Measurements from ENCODE around the gene DGCR2. TPM values are rescaled to one million over a fixed set of nuclear protein-coding genes. Genes with fewer than 3 reads are reported as not detected.
"Not testable (repeated sequence)": the region's sequence is repeated elsewhere in the genome, so short reads cannot be mapped to it uniquely, and the experiment has no call there.

DGCR2 gene
- total RNA-seq: 10 to 100 TPM; 24.4 to 28.5 TPM

GRCh38 chr22:19122143-19122751 lies at the start of gene DGCR2:
DGCR2 (minus strand) TSS chr22:19122412; CDS start chr22:19122206, 206 bp downstream.
- peak within 1 kb of the TSS; percentile 19 for H3K27ac Mint-ChIP-seq
- ATAC-seq (replicated peaks in 1 of 2): peak; percentile 98
- H3K36me3 Mint-ChIP-seq (ENCODE audit: insufficient read depth in 2 of 2): no peaks in the 10 kb centered on the region
- DNase-seq: peak; percentile 96 to 97
- peaks cover 49% of the 10 kb centered on the region for H3K4me1 Mint-ChIP-seq (ENCODE audit: low read depth)
- H3K4me3 Mint-ChIP-seq: peak within 1 kb of the TSS; percentile 89
- no peaks in the 10 kb centered on the region for H3K27me3 Mint-ChIP-seq (ENCODE audit: low read depth)
- H3K9me3 Mint-ChIP-seq: no peaks in the 10 kb centered on the region

GRCh38 chr22:19169947-19170318 lies 47.7 kb upstream of the DGCR2 start:
- no peak for DNase-seq
- ATAC-seq (replicated peaks in 1 of 2): no peak
- Mint-ChIP-seq H3K4me1 (ENCODE audit: low read depth) (peaks cover 38% of the 10 kb centered on the region), H3K27me3 (ENCODE audit: low read depth) (peaks cover 35% of the 10 kb centered on the region), H3K36me3 (ENCODE audit: insufficient read depth in 2 of 2) (peaks cover 0 to 2% of the 10 kb centered on the region in 2 donors), H3K9me3 (no peaks in the 10 kb centered on the region), H3K27ac (no peak overlapping the region), H3K4me3 (peak overlapping the region; percentile 90 to 99)

GRCh38 chr22:19169002-19169946 lies 47.1 kb upstream of the DGCR2 start:
- no peak for ATAC-seq (replicated peaks in 1 of 2)
- Mint-ChIP-seq H3K36me3 (ENCODE audit: insufficient read depth in 2 of 2) (peaks cover 0 to 2% of the 10 kb centered on the region in 2 donors), H3K4me3 (peak overlapping the region; percentile 81 to 99), H3K27ac (no peak overlapping the region), H3K9me3 (no peaks in the 10 kb centered on the region), H3K4me1 (ENCODE audit: low read depth) (peaks cover 35% of the 10 kb centered on the region), H3K27me3 (ENCODE audit: low read depth) (peaks cover 35% of the 10 kb centered on the region)
- no peak for DNase-seq

- no peak overlapping the region for H3K27ac Mint-ChIP-seq
- peak overlapping the region in 1 of 2 donors; percentile 9 for H3K4me3 Mint-ChIP-seq
- peaks cover 25% of the 10 kb centered on the region for H3K4me1 Mint-ChIP-seq (ENCODE audit: low read depth)
- no peaks in the 10 kb centered on the region for H3K9me3 Mint-ChIP-seq
- no peak for ATAC-seq (replicated peaks in 1 of 2)
- H3K36me3 Mint-ChIP-seq (ENCODE audit: insufficient read depth in 2 of 2): peaks cover 0 to 2% of the 10 kb centered on the region in 2 donors
- DNase-seq: no peak
- H3K27me3 Mint-ChIP-seq (ENCODE audit: low read depth): peaks cover 35% of the 10 kb centered on the region
These were observed 46.1 kb upstream of the DGCR2 start for GRCh38 chr22:19168088-19168890.

GRCh38 chr22:19167106-19167869 lies 45.1 kb upstream of the DGCR2 start:
- no peak overlapping the region for H3K27ac Mint-ChIP-seq
- no peak for DNase-seq
- no peak overlapping the region for H3K4me3 Mint-ChIP-seq
- ATAC-seq (replicated peaks in 1 of 2): no peak
- H3K27me3 Mint-ChIP-seq (ENCODE audit: low read depth): peaks cover 35% of the 10 kb centered on the region
- H3K4me1 Mint-ChIP-seq (ENCODE audit: low read depth): peaks cover 15% of the 10 kb centered on the region
- H3K36me3 Mint-ChIP-seq (ENCODE audit: insufficient read depth in 2 of 2): peaks cover 0 to 2% of the 10 kb centered on the region in 2 donors
- no peaks in the 10 kb centered on the region for H3K9me3 Mint-ChIP-seq

- Mint-ChIP-seq H3K27me3 (ENCODE audit: low read depth) (peaks cover 35% of the 10 kb centered on the region), H3K36me3 (ENCODE audit: insufficient read depth in 2 of 2) (peaks cover 0 to 2% of the 10 kb centered on the region in 2 donors), H3K4me1 (ENCODE audit: low read depth) (peaks cover 11% of the 10 kb centered on the region), H3K4me3 (no peak overlapping the region), H3K27ac (no peak overlapping the region), H3K9me3 (no peaks in the 10 kb centered on the region)
- ATAC-seq (replicated peaks in 1 of 2): no peak
- no peak for DNase-seq
These were observed 44.2 kb upstream of the DGCR2 start for GRCh38 chr22:19166421-19166820.

GRCh38 chr22:19164425-19164824 lies 42.2 kb upstream of the DGCR2 start:
- Mint-ChIP-seq H3K4me1 (ENCODE audit: low read depth) (no peaks in the 10 kb centered on the region), H3K27ac (no peak overlapping the region), H3K4me3 (no peak overlapping the region), H3K9me3 (no peaks in the 10 kb centered on the region), H3K27me3 (ENCODE audit: low read depth) (peaks cover 28% of the 10 kb centered on the region), H3K36me3 (ENCODE audit: insufficient read depth in 2 of 2) (no peaks in the 10 kb centered on the region)
- DNase-seq (no peak), ATAC-seq (replicated peaks in 1 of 2) (no peak)

GRCh38 chr22:19158649-19159048 lies 36.4 kb upstream of the DGCR2 start:
- H3K27me3 Mint-ChIP-seq (ENCODE audit: low read depth); DNase-seq; H3K4me3 Mint-ChIP-seq; H3K36me3 Mint-ChIP-seq (ENCODE audit: insufficient read depth in 2 of 2); H3K27ac Mint-ChIP-seq; ATAC-seq (replicated peaks in 1 of 2); H3K4me1 Mint-ChIP-seq (ENCODE audit: low read depth); H3K9me3 Mint-ChIP-seq: not testable (repeated sequence)

GRCh38 chr22:19156109-19156508 lies 33.9 kb upstream of the DGCR2 start:
- not testable (repeated sequence) for H3K27ac Mint-ChIP-seq; ATAC-seq (replicated peaks in 1 of 2); H3K9me3 Mint-ChIP-seq; H3K4me1 Mint-ChIP-seq (ENCODE audit: low read depth); H3K36me3 Mint-ChIP-seq (ENCODE audit: insufficient read depth in 2 of 2); DNase-seq; H3K4me3 Mint-ChIP-seq
- H3K27me3 Mint-ChIP-seq (ENCODE audit: low read depth): peaks cover 33% of the 10 kb centered on the region

- H3K36me3 Mint-ChIP-seq (ENCODE audit: insufficient read depth in 2 of 2): peaks cover 2 to 7% of the 10 kb centered on the region in 2 donors
- ATAC-seq (replicated peaks in 1 of 2): no peak
These were observed 31.0 kb upstream of the DGCR2 start for GRCh38 chr22:19152942-19153883.

GRCh38 chr22:19151329-19152191 lies 29.3 kb upstream of the DGCR2 start:
- ATAC-seq (replicated peaks in 1 of 2) (no peak), DNase-seq (no peak)
- Mint-ChIP-seq H3K4me3 (peak overlapping the region; percentile 73 to 81), H3K4me1 (ENCODE audit: low read depth) (peaks cover 8% of the 10 kb centered on the region), H3K27ac (no peak overlapping the region), H3K27me3 (ENCODE audit: low read depth) (peaks cover 56% of the 10 kb centered on the region), H3K9me3 (no peaks in the 10 kb centered on the region), H3K36me3 (ENCODE audit: insufficient read depth in 2 of 2) (peaks cover 2 to 7% of the 10 kb centered on the region in 2 donors)

More at GRCh38 chr22:19152942-19153883, 31.0 kb upstream of the DGCR2 start:
- Mint-ChIP-seq H3K4me1 (ENCODE audit: low read depth) (peaks cover 8% of the 10 kb centered on the region), H3K27me3 (ENCODE audit: low read depth) (peaks cover 41% of the 10 kb centered on the region), H3K27ac (no peak overlapping the region), H3K9me3 (no peaks in the 10 kb centered on the region), H3K4me3 (no peak overlapping the region)
- DNase-seq: no peak

Data from activated T-cell treated with anti-CD3 and anti-CD28 coated beads, Interleukin-2, amount 50 U/mL, for 72 hours (primary cell).